Neural crest cell (in vitro differentiated cells): ENCODE measurements around the gene FBP1. TPM values are rescaled to one million over a fixed set of nuclear protein-coding genes. Genes with fewer than 3 reads are reported as not detected.
A peak's percentile ranks its signal among the peaks of the same experiment; 100 is the strongest.

Experiments
- DNase-seq: peaks from one replicate; pipeline ENCODE4 v3.0.0; 2021; ENCODE audit warnings: low read depth, mixed read lengths, low spot score
- H3K27ac Mint-ChIP-seq: one replicate; pipeline ENCODE4 v1.8.0; 2021; ENCODE audit warnings: mild to moderate bottlenecking, mixed read lengths; ENCODE audit not compliant: unreplicated experiment
- H3K27me3 Mint-ChIP-seq: 2 replicates; pipeline ENCODE4 v1.8.0; 2021; ENCODE audit warnings: low read depth, mild to moderate bottlenecking, mixed read lengths
- H3K36me3 Mint-ChIP-seq: 2 replicates; pipeline ENCODE4 v1.8.0; 2021; ENCODE audit warnings: low read depth, mild to moderate bottlenecking, mixed read lengths
- H3K4me1 Mint-ChIP-seq: 2 replicates; pipeline ENCODE4 v1.8.0; 2021; ENCODE audit warnings: mixed read lengths
- H3K4me3 Mint-ChIP-seq: one replicate; pipeline ENCODE4 v1.8.0; 2021; ENCODE audit warnings: mild to moderate bottlenecking, mixed read lengths
- H3K9me3 Mint-ChIP-seq: 2 replicates; pipeline ENCODE4 v1.8.0; 2021; ENCODE audit warnings: mixed read lengths
- long read RNA-seq: library from polyadenylated mRNA; unstranded; transcript quantifications from one replicate; pipeline ENCODE4 v2.0.0, GENCODE V29; 2020
- total RNA-seq: library from RNA; stranded (reverse); gene quantifications from 2 replicates; pipeline ENCODE4 v1.2.1, GENCODE V29; 2021
- TF ChIP-seq, protein P1 (sequence below): fragments of 200-600 bp; sonication (generic); conservative IDR thresholded peaks from 2 replicates; pipeline ENCODE4 v1.5.0; 2021; ENCODE audit warnings: antibody characterized with exemption, mild to moderate bottlenecking

Gene FBP1
- total RNA-seq: 0.80 and 0.86 TPM in 2 replicates
- long read RNA-seq: 0 reads

DNA sequence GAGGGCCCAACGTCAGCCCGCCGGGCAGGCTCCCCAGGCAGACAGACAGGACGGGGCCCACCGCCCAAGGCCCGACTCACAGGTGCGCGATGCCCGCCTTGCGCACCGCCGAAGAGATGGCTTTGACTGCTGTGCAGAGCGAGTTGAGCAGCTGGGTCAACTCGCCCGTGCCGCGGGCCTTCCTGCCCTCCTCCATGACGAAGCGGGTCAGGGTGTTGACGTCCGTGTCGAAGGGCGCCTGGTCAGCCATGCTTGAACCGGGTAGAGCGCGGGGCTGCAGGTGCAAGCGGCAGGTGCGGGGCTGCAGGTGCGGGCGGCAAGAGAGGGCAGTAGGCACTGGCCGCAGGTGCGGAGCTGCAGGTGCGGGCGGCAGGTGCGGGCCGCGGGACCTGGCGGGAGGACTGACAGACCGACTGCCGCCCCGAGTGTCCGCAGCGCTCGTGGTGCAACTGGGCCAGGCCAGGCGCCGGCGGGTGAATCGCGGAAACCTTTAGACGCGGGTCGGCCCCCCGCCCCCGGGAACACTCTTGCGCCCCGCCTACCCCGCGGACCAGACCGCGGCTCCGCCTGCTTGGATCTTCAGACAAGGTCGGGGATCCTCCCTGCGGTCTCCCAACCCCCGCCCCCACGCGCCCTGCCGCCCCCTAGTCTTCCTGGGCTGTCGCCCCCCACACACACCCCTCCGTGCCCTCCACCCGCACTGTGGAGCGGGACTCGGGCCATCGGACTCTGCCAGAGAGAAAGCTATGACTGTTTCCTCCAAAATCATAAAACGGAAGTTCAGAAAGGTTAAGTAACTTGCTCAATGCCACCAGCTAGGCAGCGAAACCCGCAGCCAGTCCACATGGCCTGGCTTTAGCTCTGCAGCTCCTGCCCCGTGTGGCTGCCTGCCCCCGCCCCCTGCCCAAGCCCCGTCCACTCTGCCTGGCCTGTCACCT lies at the start of gene FBP1:
Gene FBP1, minus strand, starts transcription at position 458 of the 938 bp plus-strand sequence. Its CDS starts 208 bp downstream, at position 250.
- TF ChIP-seq, protein P1, sequence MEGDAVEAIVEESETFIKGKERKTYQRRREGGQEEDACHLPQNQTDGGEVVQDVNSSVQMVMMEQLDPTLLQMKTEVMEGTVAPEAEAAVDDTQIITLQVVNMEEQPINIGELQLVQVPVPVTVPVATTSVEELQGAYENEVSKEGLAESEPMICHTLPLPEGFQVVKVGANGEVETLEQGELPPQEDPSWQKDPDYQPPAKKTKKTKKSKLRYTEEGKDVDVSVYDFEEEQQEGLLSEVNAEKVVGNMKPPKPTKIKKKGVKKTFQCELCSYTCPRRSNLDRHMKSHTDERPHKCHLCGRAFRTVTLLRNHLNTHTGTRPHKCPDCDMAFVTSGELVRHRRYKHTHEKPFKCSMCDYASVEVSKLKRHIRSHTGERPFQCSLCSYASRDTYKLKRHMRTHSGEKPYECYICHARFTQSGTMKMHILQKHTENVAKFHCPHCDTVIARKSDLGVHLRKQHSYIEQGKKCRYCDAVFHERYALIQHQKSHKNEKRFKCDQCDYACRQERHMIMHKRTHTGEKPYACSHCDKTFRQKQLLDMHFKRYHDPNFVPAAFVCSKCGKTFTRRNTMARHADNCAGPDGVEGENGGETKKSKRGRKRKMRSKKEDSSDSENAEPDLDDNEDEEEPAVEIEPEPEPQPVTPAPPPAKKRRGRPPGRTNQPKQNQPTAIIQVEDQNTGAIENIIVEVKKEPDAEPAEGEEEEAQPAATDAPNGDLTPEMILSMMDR: no peak
- Mint-ChIP-seq H3K27me3 (peaks cover 57% of the 10 kb centered on the region), H3K4me1 (peaks cover 16% of the 10 kb centered on the region), H3K27ac (peak within 1 kb of the TSS; percentile 20), H3K4me3 (peak within 1 kb of the TSS; percentile 87), H3K36me3 (no peaks in the 10 kb centered on the region), H3K9me3 (no peaks in the 10 kb centered on the region)
- DNase-seq: peak; percentile 21

DNA sequence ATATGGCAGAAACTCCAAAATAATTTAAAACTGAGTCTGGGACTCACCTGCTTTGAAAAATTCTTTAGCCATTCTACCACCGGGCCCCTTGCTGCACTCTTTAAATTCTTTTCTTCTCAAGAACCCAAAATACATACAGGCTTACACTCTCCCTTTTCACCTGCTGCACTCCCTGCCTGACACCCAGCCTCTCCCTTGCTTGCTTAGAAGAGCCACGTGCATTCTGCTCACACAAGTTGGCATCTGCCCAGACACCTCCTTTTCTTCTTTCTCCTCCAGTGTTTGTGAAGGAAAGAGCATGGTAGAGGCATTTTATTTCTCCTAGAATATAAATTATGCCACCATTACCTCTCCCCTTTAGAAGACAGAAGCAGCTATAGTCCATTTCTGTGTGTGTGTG lies 48.1 kb upstream of the FBP1 start:
- Mint-ChIP-seq H3K27ac (no peak overlapping the region), H3K27me3 (no peaks in the 10 kb centered on the region), H3K36me3 (no peaks in the 10 kb centered on the region), H3K4me3 (no peak overlapping the region), H3K4me1 (no peaks in the 10 kb centered on the region), H3K9me3 (no peaks in the 10 kb centered on the region)
- TF ChIP-seq, protein P1: no peak
- no peak for DNase-seq

DNA sequence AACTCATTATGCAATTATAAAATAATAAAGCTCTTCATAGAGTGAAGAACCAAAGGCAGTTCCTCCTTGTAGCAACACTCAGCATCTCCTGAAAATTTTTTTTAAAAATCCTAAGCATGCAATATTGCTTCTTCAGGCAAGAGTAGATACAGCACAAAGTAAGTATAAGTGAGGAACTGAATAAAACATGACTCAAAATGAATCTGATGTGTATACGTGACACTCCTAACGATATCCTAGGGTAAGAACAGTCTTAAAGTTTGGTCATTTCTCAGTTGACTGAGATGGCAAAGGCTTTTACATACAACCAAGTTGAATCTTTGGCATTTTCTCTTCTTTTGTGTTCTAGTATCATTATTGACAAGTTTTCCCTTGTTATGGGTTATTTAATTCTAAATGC lies 46.0 kb upstream of the FBP1 start:
- Mint-ChIP-seq H3K36me3 (no peaks in the 10 kb centered on the region), H3K27me3 (peaks cover 2% of the 10 kb centered on the region), H3K4me1 (no peaks in the 10 kb centered on the region), H3K27ac (no peak overlapping the region), H3K4me3 (no peak overlapping the region), H3K9me3 (no peaks in the 10 kb centered on the region)
- DNase-seq: no peak
- TF ChIP-seq, protein P1: no peak

DNA sequence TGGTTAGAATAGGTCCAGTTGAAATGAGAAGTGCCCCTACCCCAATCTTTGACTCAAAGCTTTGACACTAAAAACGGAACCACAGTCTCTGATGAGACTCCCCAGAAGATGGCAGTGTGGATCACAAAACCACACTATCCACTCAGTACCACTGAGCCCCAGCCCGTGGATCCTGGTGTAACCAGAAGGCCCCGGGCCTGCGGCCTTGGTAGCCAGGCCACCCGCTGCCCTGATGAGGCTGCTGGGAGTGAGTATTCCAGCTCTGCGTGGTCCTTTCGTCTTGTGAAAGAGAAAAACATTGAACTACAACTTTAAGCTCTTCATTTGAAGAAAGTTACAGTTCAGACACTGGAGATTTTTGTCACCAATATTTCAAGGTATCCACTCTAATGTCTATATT lies 42.2 kb upstream of the FBP1 start:
- Mint-ChIP-seq H3K4me3 (no peak overlapping the region), H3K27me3 (peaks cover 8% of the 10 kb centered on the region), H3K4me1 (no peaks in the 10 kb centered on the region), H3K9me3 (no peaks in the 10 kb centered on the region), H3K36me3 (no peaks in the 10 kb centered on the region), H3K27ac (no peak overlapping the region)
- TF ChIP-seq, protein P1: peak; percentile 86
- peak; percentile 61 for DNase-seq

DNA sequence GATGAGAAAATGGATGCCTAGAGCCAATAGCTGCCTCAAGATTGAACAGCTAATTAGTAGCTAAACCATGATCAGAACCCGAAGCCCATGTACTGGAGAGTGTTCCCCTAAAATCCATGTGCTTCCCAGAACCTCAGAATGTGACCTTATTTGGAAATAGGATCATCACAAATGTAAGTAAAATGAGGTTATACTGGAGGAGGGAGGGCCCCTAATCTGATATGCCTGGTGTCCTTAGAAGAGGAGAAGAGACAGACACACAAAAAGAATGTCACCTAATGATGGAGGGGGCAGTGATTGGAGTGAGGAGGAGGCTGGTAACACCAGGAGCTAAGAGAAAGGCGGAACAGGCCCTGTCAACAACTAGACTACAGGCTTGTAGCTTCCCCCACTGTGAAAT lies 41.3 kb upstream of the FBP1 start:
- no peak for DNase-seq
- TF ChIP-seq, protein P1: no peak
- Mint-ChIP-seq H3K36me3 (no peaks in the 10 kb centered on the region), H3K4me1 (no peaks in the 10 kb centered on the region), H3K27me3 (peaks cover 8% of the 10 kb centered on the region), H3K4me3 (no peak overlapping the region), H3K9me3 (no peaks in the 10 kb centered on the region), H3K27ac (no peak overlapping the region)
